Keratinocyte (primary cell): ENCODE data around the gene HSBP1. TPM values are rescaled to one million over a fixed set of nuclear protein-coding genes. Genes with fewer than 3 reads are reported as not detected.
A peak's percentile ranks its signal among the peaks of the same experiment; 100 is the strongest.

Experiments
- DNase-seq: peaks from one replicate; pipeline ENCODE4 v3.0.0-alpha.2; 2011; ENCODE audit warnings: low read depth, missing footprints, low spot score
- FAIRE-seq: peaks from 2 replicates; lab custom pipeline; 2011; peaks lifted over from hg19 to GRCh38; lab: Jason Lieb, UNC
- H2AFZ ChIP-seq: 2 replicates; pipeline ENCODE4 v1.6.0; 2012; ENCODE audit warnings: low read length, control low read depth, inconsistent platforms; ENCODE audit not compliant: control insufficient read depth
- H3K27ac ChIP-seq: 2 replicates; pipeline ENCODE4 v1.5.1; 2011; ENCODE audit warnings: low read length; ENCODE audit not compliant: control insufficient read depth, insufficient read depth
- H3K27me3 ChIP-seq: 3 replicates; pipeline ENCODE4 v1.6.0; 2011; ENCODE audit warnings: low read length; ENCODE audit not compliant: control insufficient read depth, insufficient read depth; ENCODE audit errors: extremely low read depth
- H3K36me3 ChIP-seq, 2 experiments: 2 replicates in 1 of 2; 3 replicates in 1 of 2; pipeline ENCODE4 v1.5.1; 2011; ENCODE audit warnings: low read length in 2 of 2, mild to moderate bottlenecking in 1 of 2; ENCODE audit not compliant: control insufficient read depth in 2 of 2, insufficient read depth in 2 of 2; ENCODE audit errors: extremely low read depth in 1 of 2
- H3K4me1 ChIP-seq: 3 replicates; pipeline ENCODE4 v1.5.1; 2011; ENCODE audit warnings: low read length; ENCODE audit not compliant: control insufficient read depth, insufficient read depth; ENCODE audit errors: extremely low read depth
- H3K4me2 ChIP-seq: 3 replicates; pipeline ENCODE4 v1.6.0; 2011; ENCODE audit warnings: low read depth, low read length; ENCODE audit not compliant: control insufficient read depth, insufficient read depth; ENCODE audit errors: extremely low read depth
- H3K4me3 ChIP-seq, 3 experiments: fragments of 200-600 bp in 1 of 3; sonication (generic) in 1 of 3; 2 replicates in 2 of 3; 3 replicates in 1 of 3; pipeline ENCODE4 v1.5.1; 2011 to 2016; ENCODE audit warnings: low read length in 3 of 3, mild to moderate bottlenecking in 3 of 3, control low read depth in 2 of 3, inconsistent platforms in 1 of 3, low read depth in 1 of 3, mixed read lengths in 1 of 3, mixed run types in 1 of 3, moderate library complexity in 1 of 3; ENCODE audit not compliant: control insufficient read depth in 2 of 3, insufficient read depth in 2 of 3; ENCODE audit errors: extremely low read depth in 1 of 3
- H3K79me2 ChIP-seq: 2 replicates; pipeline ENCODE4 v1.6.0; 2012; ENCODE audit warnings: low read length; ENCODE audit not compliant: control insufficient read depth, insufficient read depth
- H3K9ac ChIP-seq: 3 replicates; pipeline ENCODE4 v1.6.0; 2011; ENCODE audit warnings: low read length; ENCODE audit not compliant: control insufficient read depth, insufficient read depth; ENCODE audit errors: extremely low read depth
- H3K9me1 ChIP-seq: 3 replicates; pipeline ENCODE4 v1.6.0; 2011; ENCODE audit warnings: low read length; ENCODE audit not compliant: control insufficient read depth, insufficient read depth; ENCODE audit errors: extremely low read depth
- H3K9me3 ChIP-seq: 2 replicates; pipeline ENCODE4 v1.5.1; 2012; ENCODE audit warnings: low read depth, low read length; ENCODE audit not compliant: control insufficient read depth
- H4K20me1 ChIP-seq: 3 replicates; pipeline ENCODE4 v1.6.0; 2011; ENCODE audit warnings: low read length; ENCODE audit not compliant: control insufficient read depth, insufficient read depth; ENCODE audit errors: extremely low read depth
- EZH2 ChIP-seq: IDR thresholded peaks from one replicate; pipeline ENCODE4 v1.6.1; 2012; ENCODE audit warnings: inconsistent platforms, mild to moderate bottlenecking, low read length, moderate library complexity
- dilution Hi-C: fragments of 300-500 bp; cut with MboI; formaldehyde crosslinking; loops from one replicate; pipeline ENCODE4 v1.7.0; 2020; ENCODE audit warnings: low sequenced_read_pairs; ENCODE audit not compliant: extremely low pct_ligation_motif_present
- polyA plus RNA-seq, 5 experiments: library from polyadenylated mRNA; depleted of rRNA in 3 of 5; stranded (reverse) in 3 of 5; stranded (forward) in 1 of 5; unstranded in 1 of 5; fragments of >200 nt; gene quantifications; 1 replicate in 1 of 5; 2 replicates in 3 of 5; 3 replicates in 1 of 5; pipeline versions ENCODE4 v1.2.1 to v1.2.3, GENCODE V29; 2011 to 2012; ENCODE audit warnings: missing spikeins in 2 of 5, low read depth in 1 of 5, low replicate concordance in 1 of 5
- TF ChIP-seq, protein P1 (sequence below), 3 experiments: IDR thresholded peaks in 1 of 3; conservative IDR thresholded peaks in 1 of 3; optimal IDR thresholded peaks in 1 of 3; 2 replicates in 2 of 3; 3 replicates in 1 of 3; pipeline versions ENCODE3 to v1.5.1; 2011; ENCODE audit warnings: low read length in 3 of 3, mild to moderate bottlenecking in 3 of 3, moderate library complexity in 2 of 3, control low read depth in 1 of 3, inconsistent platforms in 1 of 3; ENCODE audit not compliant: insufficient read depth in 2 of 3; ENCODE audit errors: extremely low read depth in 1 of 3

Gene HSBP1
- polyA plus RNA-seq, 1 donor (not counting 4 experiments of a cell fraction or from before 2014, with no cell fraction given) = 264 TPM

DNA sequence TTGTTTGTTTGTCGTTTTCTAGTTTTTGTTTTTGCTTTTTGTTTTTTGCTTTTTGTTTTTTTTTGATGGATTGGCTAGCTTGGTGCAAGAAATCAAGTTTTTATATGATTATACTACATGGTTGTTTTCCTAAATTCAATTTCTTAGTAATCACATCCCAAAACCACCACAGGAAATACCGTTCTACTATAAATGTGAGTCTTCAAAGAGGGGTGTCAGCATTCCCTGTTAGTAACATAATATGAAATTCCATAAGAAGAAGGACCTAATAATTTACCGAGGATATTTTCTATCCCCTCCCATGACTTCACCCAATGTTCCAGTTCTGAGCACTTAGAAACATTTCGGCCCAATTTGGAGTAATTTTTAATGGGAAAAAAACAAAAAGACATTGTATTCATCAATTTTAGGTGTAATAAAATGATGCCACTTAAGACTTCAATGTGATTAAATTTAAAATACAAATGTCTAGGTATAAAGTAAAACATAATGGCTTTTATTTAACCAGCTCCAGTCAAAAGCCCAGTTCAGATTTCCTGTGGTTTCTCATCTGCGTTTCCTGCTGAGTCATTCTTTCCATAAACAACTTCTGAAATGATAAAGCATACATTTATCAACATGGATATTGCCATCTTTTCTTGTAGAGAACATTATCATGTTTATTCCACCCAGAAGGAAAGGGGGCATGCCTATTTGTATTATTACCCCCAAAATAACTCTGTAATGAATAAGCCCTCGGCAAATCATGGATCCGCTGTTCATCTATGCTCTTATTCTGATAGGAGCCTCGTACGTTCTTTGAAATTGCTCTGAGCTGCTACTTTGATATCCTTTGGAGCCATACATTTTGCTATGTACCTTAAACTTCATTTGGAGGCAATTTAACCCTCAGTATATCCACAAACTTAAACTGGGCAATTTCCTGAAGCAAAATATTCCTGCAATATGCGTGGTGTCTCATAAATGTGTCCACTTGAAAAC, 28.1 kb downstream of the HSBP1 start:
- H4K20me1 ChIP-seq = no peaks in the 10 kb centered on the region
- H3K4me1 ChIP-seq = peaks cover 8% of the 10 kb centered on the region
- no peak overlapping the region for H2AFZ ChIP-seq
- no peak overlapping the region for H3K9ac ChIP-seq
- H3K27me3 ChIP-seq = peaks cover 9% of the 10 kb centered on the region
- no peak for TF ChIP-seq EZH2
- TF ChIP-seq, protein P1, sequence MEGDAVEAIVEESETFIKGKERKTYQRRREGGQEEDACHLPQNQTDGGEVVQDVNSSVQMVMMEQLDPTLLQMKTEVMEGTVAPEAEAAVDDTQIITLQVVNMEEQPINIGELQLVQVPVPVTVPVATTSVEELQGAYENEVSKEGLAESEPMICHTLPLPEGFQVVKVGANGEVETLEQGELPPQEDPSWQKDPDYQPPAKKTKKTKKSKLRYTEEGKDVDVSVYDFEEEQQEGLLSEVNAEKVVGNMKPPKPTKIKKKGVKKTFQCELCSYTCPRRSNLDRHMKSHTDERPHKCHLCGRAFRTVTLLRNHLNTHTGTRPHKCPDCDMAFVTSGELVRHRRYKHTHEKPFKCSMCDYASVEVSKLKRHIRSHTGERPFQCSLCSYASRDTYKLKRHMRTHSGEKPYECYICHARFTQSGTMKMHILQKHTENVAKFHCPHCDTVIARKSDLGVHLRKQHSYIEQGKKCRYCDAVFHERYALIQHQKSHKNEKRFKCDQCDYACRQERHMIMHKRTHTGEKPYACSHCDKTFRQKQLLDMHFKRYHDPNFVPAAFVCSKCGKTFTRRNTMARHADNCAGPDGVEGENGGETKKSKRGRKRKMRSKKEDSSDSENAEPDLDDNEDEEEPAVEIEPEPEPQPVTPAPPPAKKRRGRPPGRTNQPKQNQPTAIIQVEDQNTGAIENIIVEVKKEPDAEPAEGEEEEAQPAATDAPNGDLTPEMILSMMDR (optimal IDR thresholded peaks at IDR 0.05 in 1 of 3, IDR thresholded peaks at IDR 0.05 in 1 of 3, conservative IDR thresholded peaks at IDR 0.05 in 1 of 3; ENCODE audit: extremely low read depth in 1 of 3, insufficient read depth in 2 of 3, low read length in 3 of 3) = no peak
- dilution Hi-C loops = no loop called here
- no peaks in the 10 kb centered on the region for H3K9me1 ChIP-seq
- no peaks in the 10 kb centered on the region for H3K36me3 ChIP-seq
- H3K27ac ChIP-seq = no peak overlapping the region
- DNase-seq = no peak
- peak overlapping the region; percentile 32 for H3K4me2 ChIP-seq
- H3K4me3 ChIP-seq = no peak overlapping the region
- H3K9me3 ChIP-seq = no peaks in the 10 kb centered on the region
- peak; percentile 74 for FAIRE-seq
- H3K79me2 ChIP-seq = no peaks in the 10 kb centered on the region

DNA sequence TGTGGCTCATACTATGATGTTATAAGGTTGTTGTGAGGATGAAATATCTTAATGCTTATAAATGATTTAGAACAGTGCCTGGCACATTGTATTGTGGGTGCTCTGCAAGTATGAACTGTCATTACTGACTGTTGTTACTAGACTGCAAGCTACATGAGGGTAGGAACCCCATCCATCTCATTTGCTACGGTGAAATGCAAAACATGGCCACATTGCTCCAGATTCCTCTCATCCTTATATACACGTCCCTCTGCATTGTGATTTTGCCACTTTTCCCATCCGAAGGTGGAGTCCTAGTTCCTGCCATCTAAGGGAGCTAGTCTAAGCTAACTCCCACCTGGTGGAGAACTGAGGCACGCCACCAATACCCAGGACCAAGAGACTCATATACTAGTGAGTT, 29.8 kb downstream of the HSBP1 start:
- peak; percentile 23 for FAIRE-seq
- TF ChIP-seq, protein P1 (optimal IDR thresholded peaks at IDR 0.05 in 1 of 3, IDR thresholded peaks at IDR 0.05 in 1 of 3, conservative IDR thresholded peaks at IDR 0.05 in 1 of 3; ENCODE audit: extremely low read depth in 1 of 3, insufficient read depth in 2 of 3, low read length in 3 of 3) = no peak
- no peak for TF ChIP-seq EZH2
- no peak overlapping the region for H3K9ac ChIP-seq
- no peaks in the 10 kb centered on the region for H3K9me1 ChIP-seq
- no peaks in the 10 kb centered on the region for H3K9me3 ChIP-seq
- H3K4me3 ChIP-seq = no peak overlapping the region
- H2AFZ ChIP-seq = no peak overlapping the region
- H3K27ac ChIP-seq = no peak overlapping the region
- H4K20me1 ChIP-seq = no peaks in the 10 kb centered on the region
- no peaks in the 10 kb centered on the region for H3K79me2 ChIP-seq
- H3K4me1 ChIP-seq = peaks cover 8% of the 10 kb centered on the region
- DNase-seq = no peak
- no peaks in the 10 kb centered on the region for H3K27me3 ChIP-seq
- no peak overlapping the region for H3K4me2 ChIP-seq
- H3K36me3 ChIP-seq = no peaks in the 10 kb centered on the region
- dilution Hi-C loops = no loop called here
